Measurements from ENCODE around the gene TNK2.

Gene TNK2

DNA sequence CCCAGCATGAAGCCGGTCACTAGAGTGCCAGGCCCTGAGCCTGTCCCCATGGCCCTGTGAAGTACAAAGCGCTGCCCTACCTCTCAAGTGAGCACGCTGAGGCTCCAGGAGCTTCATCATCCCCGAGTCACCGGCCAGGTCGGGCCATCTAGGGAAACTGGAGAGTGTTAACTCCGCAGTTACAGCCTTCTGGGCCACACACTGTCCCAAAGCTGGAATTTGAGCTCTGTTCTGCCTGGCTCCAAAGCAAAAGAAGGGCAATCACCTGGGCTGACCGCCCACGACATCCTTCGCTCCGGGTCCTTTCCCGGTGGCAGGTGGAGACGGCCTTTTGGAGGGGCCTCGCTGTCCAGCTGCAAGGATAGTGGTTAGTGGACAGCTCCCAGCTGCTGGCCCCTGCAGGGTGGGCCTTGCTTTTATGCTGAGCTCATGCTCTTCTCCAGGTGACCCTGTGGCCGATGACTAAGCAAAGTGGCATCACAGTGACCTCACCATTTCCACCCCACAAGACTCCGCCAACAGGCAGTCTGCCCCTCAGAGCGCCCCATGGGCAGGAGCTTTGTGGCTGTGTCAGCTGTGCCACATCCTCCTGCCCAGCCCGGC, 93.1 kb downstream of the TNK2 start:
- DNase-seq, result peak; percentile 48

DNA sequence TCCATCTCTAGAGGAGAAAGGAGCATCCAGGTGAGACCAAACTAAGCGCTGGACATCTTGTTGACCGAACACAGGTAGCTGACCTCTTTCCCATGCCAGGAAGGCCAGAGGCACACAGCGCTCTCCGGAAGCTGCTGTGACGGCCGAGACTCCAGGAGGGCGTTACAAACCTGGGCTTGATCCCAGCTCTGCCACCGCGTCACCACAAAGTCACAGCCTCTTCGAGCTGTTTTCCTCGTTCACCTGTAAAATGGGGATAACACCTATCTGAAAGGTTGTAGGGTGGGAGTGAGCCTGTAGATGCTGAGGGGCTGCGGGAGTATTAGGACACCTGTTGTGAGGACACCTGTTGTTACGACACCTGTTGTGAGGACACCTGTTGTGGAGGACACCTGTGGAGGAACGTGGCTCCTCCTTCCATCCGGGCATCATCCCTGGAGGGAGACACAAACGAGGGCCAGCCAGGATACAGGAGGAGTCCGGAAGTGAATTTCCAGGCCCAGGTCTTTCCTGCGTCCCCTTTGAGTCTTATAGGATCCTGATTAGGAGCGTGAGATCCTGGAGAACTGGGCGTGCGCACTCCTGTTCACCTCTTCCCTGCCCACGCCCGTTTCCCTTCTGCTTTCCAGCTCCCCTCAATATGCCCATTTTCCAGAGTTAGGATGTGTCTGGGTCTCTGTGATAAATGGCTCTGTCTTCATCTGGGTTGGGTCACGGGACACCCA, 94.3 kb downstream of the TNK2 start:
- DNase-seq, result no peak

All from EL (cell line).